Fibroblast of villous mesenchyme (primary cell): ENCODE results near the gene AKAP13. TPM values are rescaled to one million over a fixed set of nuclear protein-coding genes. Genes with fewer than 3 reads are reported as not detected.
A peak's percentile ranks its signal among the peaks of the same experiment; 100 is the strongest.

ENCODE experiments used
- DNase-seq: peaks from one replicate; pipeline ENCODE4 v3.0.0-alpha.2; 2010; ENCODE audit warnings: low read depth
- H3K4me3 ChIP-seq: 2 replicates; pipeline ENCODE4 v1.5.1; 2011; ENCODE audit warnings: low read depth, mild to moderate bottlenecking, low read length
- total RNA-seq: library from RNA; depleted of rRNA; stranded (reverse); fragments of >200 nt; gene quantifications from 2 replicates; pipeline ENCODE4 v1.2.3, GENCODE V29; 2012
- TF ChIP-seq, protein P1 (sequence below): IDR thresholded peaks from 2 replicates; pipeline ENCODE4 v1.5.1; 2012; ENCODE audit warnings: low read depth, mild to moderate bottlenecking, low read length; ENCODE audit not compliant: insufficient read depth

AKAP13 gene
- total RNA-seq, 1 donor: 164 TPM

DNA sequence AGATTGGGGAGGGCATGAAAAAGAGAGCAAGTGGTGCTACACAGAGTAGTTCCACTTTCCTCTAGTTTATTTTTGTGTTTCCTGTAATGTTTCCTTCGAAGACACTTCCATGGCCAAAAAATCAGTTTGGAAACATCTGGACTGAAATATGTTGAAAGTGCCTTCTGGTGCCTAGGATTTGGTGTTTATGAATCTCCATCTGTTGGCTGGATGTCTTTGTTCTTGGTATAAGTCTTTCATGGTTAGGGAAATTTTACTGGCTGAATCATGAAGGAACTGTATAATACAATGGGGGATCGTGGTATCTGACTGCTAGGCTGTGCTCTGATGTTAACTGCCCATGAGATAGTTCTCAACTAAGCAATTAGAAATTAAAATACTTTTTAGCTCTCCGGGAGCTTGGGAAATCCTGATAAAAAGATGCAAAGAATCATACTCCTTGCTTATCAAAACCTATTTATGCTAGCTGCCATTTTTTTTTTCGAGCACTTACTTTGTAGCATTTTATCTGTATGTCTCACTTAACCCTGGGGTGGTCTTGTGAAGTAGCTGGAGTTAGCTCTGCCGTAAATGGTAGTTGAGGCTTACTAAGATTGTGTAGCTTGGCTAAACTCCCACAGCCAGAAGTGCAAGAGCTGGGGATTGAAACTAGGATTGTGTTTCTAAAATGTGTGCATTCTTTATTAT lies 21.9 kb downstream of the AKAP13 start:
- TF ChIP-seq, protein P1, sequence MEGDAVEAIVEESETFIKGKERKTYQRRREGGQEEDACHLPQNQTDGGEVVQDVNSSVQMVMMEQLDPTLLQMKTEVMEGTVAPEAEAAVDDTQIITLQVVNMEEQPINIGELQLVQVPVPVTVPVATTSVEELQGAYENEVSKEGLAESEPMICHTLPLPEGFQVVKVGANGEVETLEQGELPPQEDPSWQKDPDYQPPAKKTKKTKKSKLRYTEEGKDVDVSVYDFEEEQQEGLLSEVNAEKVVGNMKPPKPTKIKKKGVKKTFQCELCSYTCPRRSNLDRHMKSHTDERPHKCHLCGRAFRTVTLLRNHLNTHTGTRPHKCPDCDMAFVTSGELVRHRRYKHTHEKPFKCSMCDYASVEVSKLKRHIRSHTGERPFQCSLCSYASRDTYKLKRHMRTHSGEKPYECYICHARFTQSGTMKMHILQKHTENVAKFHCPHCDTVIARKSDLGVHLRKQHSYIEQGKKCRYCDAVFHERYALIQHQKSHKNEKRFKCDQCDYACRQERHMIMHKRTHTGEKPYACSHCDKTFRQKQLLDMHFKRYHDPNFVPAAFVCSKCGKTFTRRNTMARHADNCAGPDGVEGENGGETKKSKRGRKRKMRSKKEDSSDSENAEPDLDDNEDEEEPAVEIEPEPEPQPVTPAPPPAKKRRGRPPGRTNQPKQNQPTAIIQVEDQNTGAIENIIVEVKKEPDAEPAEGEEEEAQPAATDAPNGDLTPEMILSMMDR: no peak
- H3K4me3 ChIP-seq: no peak overlapping the region
- DNase-seq: peak; percentile 71

DNA sequence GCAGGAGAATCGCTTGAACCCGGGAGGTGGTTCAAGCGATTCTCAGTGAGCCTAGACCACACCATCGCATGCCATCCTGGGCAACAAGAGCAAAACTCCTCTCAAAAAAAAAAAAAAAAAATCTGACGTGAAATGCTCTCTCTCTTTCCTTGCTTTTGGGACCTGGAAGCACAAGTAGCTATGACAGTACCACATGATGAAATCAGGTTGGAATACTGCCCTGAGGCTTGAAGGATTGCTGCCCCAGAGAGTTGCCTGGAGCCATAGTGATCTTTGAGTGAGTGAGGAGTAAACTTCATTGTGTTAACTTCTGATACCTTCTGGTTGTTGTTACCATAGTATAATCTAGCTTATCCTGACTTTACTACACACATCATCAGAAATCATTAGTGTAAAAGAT lies 23.3 kb downstream of the AKAP13 start:
- peak; percentile 64 for DNase-seq
- TF ChIP-seq, protein P1: no peak
- H3K4me3 ChIP-seq: no peak overlapping the region

DNA sequence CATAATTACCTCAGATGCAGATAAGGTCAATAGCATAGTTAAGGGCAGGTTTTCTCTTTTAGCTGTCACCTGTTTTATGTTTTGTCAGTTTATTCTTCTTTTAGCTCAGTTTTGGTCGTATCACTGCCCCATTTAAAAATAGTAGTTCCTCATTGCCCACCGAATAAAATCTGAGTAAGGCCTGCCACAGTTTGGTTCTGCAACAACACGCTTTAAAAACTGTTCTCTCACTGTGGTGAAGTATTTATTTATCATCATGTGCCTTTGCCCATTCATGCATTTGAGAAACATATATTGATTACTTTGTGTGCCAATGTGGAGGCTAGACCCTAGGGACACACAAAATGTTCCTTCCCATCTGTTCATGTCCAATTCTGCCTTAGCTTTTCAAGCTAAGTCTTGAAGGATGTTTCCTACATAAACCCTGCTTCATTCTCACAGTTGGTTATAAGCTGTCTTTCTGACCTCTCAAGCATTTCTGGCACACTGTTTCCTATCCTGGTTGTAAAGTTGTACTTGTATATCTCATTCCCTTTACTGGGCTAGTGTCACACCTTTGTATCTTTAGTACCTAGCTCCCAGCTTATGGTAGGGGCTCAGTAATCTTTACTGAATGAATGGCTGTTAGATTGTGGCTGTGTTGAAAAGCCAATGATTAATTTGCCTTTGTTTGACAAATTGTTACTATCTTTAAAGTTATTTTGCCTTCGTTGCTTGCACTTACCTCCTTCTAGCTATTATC lies 23.9 kb downstream of the AKAP13 start:
- no peak overlapping the region for H3K4me3 ChIP-seq
- DNase-seq: no peak
- TF ChIP-seq, protein P1: no peak

- TF ChIP-seq, protein P1: no peak
- DNase-seq: peak; percentile 45
- H3K4me3 ChIP-seq: no peak overlapping the region
Measured at GRCh38 chr15:85404918-85405866, 24.8 kb downstream of the AKAP13 start.

DNA sequence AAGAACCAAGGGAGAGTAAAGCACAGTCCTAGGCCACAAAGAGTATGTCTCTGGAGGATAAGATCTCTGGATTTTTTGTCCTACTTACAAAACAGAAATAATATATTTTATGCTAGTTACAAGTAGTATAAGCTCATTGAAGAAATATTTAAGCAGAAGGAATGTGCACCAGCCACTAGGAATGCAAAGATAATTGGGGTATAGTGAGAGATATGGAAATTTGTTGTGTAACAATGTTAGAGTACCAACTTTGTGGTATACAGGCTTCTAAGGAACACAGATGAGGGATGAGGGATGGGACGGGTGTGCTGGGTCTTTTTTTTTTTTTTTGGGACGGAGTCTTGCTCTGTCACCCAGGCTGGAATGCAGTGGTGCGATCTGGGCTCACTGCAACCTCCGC lies 26.5 kb downstream of the AKAP13 start:
- TF ChIP-seq, protein P1: no peak
- no peak overlapping the region for H3K4me3 ChIP-seq
- DNase-seq: peak; percentile 50

DNA sequence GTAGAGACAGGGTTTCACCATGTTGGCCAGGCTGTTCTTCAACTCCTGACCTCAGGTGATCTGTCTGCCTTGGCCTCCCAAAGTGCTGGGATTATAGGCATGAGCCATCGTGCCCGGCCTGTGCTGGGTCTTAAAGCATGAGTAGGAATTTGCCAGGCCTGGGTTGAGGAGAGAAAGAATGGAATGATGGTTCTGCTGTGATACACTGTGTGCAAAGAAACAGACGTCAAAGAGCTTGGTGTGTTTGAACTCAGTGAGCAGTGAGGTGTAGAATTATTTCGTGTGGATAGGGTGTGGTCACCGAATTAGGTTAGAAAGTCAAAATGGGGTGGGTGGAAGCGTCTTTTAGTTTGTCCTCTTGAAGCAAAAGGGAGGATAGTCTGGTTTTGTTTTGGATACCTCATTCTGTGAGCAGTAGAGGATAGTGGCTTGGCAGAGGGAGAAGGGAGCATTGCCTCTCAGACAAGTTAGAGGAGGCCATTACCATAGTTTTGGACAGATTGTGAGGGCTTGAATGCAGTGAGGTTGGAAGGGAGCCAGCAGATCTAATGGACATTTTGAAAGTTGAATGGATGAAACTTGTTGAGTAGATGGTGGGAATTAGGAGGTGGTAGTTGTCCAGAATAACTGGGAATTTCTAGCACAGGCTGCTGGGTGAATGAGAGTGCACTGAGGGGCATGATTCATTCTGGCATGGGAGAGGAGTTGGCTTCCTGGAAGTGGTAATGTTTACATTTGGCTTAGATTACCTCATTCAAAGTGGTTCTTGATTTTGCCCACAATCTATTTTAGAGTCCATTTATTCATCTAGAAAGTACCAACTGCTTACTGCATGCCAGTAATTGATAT lies 27.2 kb downstream of the AKAP13 start:
- no peak overlapping the region for H3K4me3 ChIP-seq
- TF ChIP-seq, protein P1: no peak
- DNase-seq: peak; percentile 76
